Ovary (tissue), 9 donors: ENCODE results near the gene FIGN. TPM values are rescaled to one million over a fixed set of nuclear protein-coding genes. Genes with fewer than 3 reads are reported as not detected.
A peak's percentile ranks its signal among the peaks of the same experiment; 100 is the strongest.

ENCODE experiments used
- DNase-seq, 5 donors: peaks; one replicate each; pipeline ENCODE4 v3.0.0-alpha.2; 2019 to 2020
- H3K27ac ChIP-seq, 2 donors: fragments of 200-600 bp; one replicate each; pipeline versions ENCODE4 v1.5.1 to v1.8.0; 2019 to 2022
- H3K27me3 ChIP-seq: fragments of 200-600 bp; one replicate; pipeline ENCODE4 v1.8.0; 2022
- H3K36me3 ChIP-seq: fragments of 200-600 bp; sonication (generic); one replicate; pipeline ENCODE4 v1.5.1; 2019
- H3K4me1 ChIP-seq: one replicate; pipeline ENCODE4 v1.8.1; 2013; ENCODE audit warnings: mild to moderate bottlenecking, moderate library complexity; ENCODE audit not compliant: insufficient read depth
- H3K4me3 ChIP-seq: fragments of 200-600 bp; sonication (generic); one replicate; pipeline ENCODE4 v1.5.1; 2017
- H3K9me3 ChIP-seq, 2 donors: fragments of 200-600 bp in 1 of 2; sonication (generic) in 1 of 2; one replicate each; pipeline versions ENCODE4 v1.5.1 to v1.8.1; 2013 to 2019; ENCODE audit warnings: mild to moderate bottlenecking in 1 of 2, moderate library complexity in 1 of 2
- CTCF ChIP-seq, 3 donors: fragments of 450-650 bp in 2 of 3; fragments of 200-600 bp in 1 of 3; IDR thresholded peaks; one replicate each; pipeline versions ENCODE4 v1.5.1 to v1.8.0; 2016 to 2022; ENCODE audit warnings: antibody characterized with exemption in 3 of 3, mild to moderate bottlenecking in 1 of 3
- EP300 ChIP-seq: sonication (generic); formaldehyde crosslinking; IDR thresholded peaks from one replicate; pipeline ENCODE4 v1.6.1; 2017; ENCODE audit warnings: antibody characterized with exemption
- POLR2A ChIP-seq: fragments of 450-650 bp; IDR thresholded peaks from one replicate; pipeline ENCODE4 v1.6.1; 2017; ENCODE audit warnings: antibody characterized with exemption, mild to moderate bottlenecking, moderate library complexity
- WGBS, 3 donors: extraction: QIAGEN DNeasy Blood & Tissue Kit in 1 of 3; methylation state at CpG; one replicate each; pipeline versions ENCODE4 v1.1.5 to v1.1.7; 2013 to 2017; 5-methylcytosine and 5-hydroxymethylcytosine counted together
- intact Hi-C, 4 donors: fragments of 100-400 bp; cut with DNase I; formaldehyde crosslinking; loops; one replicate each; pipeline versions ENCODE4 v1.11.0 to v1.15.1; 2022 to 2023
- polyA plus RNA-seq, 2 donors: library from polyadenylated mRNA; stranded (reverse); fragments of 200-250 nt in 1 of 2; fragments of 350-450 nt in 1 of 2; fragmentation: Illumina TruSeq in 1 of 2; extraction: RNeasy Lipid Tissue Mini Kit (QIAGEN cat#74804) in 1 of 2; gene quantifications; one replicate each; pipeline ENCODE4 v1.2.3, GENCODE V29; 2013 to 2014
- total RNA-seq, 7 donors: library from RNA; depleted of rRNA in 2 of 7; stranded (reverse); fragments of >200 nt in 2 of 7; fragmentation: NEBNext Ultra II Directional in 3 of 7; extraction: Animal tissue kit (Norgen Biotek cat#: 25700) in 3 of 7; gene quantifications; one replicate each; pipeline versions ENCODE4 v1.1.0 to v1.2.4, GENCODE V29; 2016 to 2023
- donor health status: DM: no; HTN: no; CAD: no; lungs with moderate emphysema.
- donor health status: DM: no; HTN: no; CAD: no.
- donor health status: Bipolar disorder and iron deficiency.
- donor health status: DM: yes; HTN: yes; CAD: no.
- donor health status: DM: no; HTN: no; CAD: no.
- donor health status: DM: yes; HTN: yes; CAD: no.

FIGN gene
- total and polyA plus RNA-seq, 9 donors = 2.4 to 15.5 (median 8.9) TPM

- TF ChIP-seq EP300 = no peak
- no peak for TF ChIP-seq CTCF (IDR thresholded peaks at IDR 0.05)
- TF ChIP-seq POLR2A = no peak
- WGBS, 3 donors = 18 to 51% (median 20%) methylated on average over 15 of the region's 15 CpGs
- intact Hi-C loops = loop anchor here in 1 of 4 donors (10.0 kb wide), 1 partner anchor 389 kb away; no protein-coding TSS in a partner anchor
- H3K36me3 ChIP-seq = no peaks in the 10 kb centered on the region
- DNase-seq = peak; percentile 32 to 45 (median 40)
- H3K4me1 ChIP-seq = peaks cover 2% of the 10 kb centered on the region
- H3K9me3 ChIP-seq = no peaks in the 10 kb centered on the region
- H3K4me3 ChIP-seq = peak overlapping the region; percentile 21
- no peaks in the 10 kb centered on the region for H3K27me3 ChIP-seq
- H3K27ac ChIP-seq = peak overlapping the region in 1 of 2 donors; percentile 80
These were observed 2.4 kb downstream of the FIGN start for GRCh38 chr2:163733301-163733938.

- H3K4me3 ChIP-seq = peak overlapping the region; percentile 21
These were observed 3.1 kb downstream of the FIGN start for GRCh38 chr2:163732727-163733126.

GRCh38 chr2:163731735-163732134 is 4.1 kb downstream of the FIGN start:
- no peak for DNase-seq
- Histone ChIP-seq H3K4me3 (no peak overlapping the region), H3K4me1 (peaks cover 5% of the 10 kb centered on the region), H3K27me3 (no peaks in the 10 kb centered on the region), H3K9me3 (no peaks in the 10 kb centered on the region), H3K36me3 (no peaks in the 10 kb centered on the region), H3K27ac (peak overlapping the region in 1 of 2 donors; percentile 80)
- intact Hi-C loops = loop anchor here in 1 of 4 donors (10.0 kb wide), 1 partner anchor 387 kb away; no protein-coding TSS in a partner anchor
- no peak for TF ChIP-seq EP300

More at GRCh38 chr2:163732727-163733126, 3.1 kb downstream of the FIGN start:
- intact Hi-C loops = loop anchor here in 1 of 4 donors (10.0 kb wide), 1 partner anchor 388 kb away; no protein-coding TSS in a partner anchor
- no peak for TF ChIP-seq CTCF (IDR thresholded peaks at IDR 0.05)
- no peak for TF ChIP-seq EP300
- no peak for TF ChIP-seq POLR2A
- Histone ChIP-seq H3K27me3 (no peaks in the 10 kb centered on the region), H3K27ac (peak overlapping the region in 1 of 2 donors; percentile 80), H3K36me3 (no peaks in the 10 kb centered on the region), H3K9me3 (no peaks in the 10 kb centered on the region), H3K4me1 (peaks cover 3% of the 10 kb centered on the region)
- WGBS, 3 donors = 7 to 27% (median 11%) methylated on average over 4 of the region's 4 CpGs
- DNase-seq = peak in 1 of 5 donors; percentile 29

- Histone ChIP-seq H3K9me3 (no peaks in the 10 kb centered on the region), H3K36me3 (no peaks in the 10 kb centered on the region), H3K4me1 (peaks cover 5% of the 10 kb centered on the region), H3K27me3 (no peaks in the 10 kb centered on the region), H3K27ac (peak overlapping the region in 1 of 2 donors; percentile 80), H3K4me3 (no peak overlapping the region)
- WGBS, 3 donors = 71 to 93% (median 91%) methylated on average over 1 of the region's 1 CpG
- TF ChIP-seq CTCF (IDR thresholded peaks at IDR 0.05) (no peak), EP300 (no peak), POLR2A (no peak)
- no peak for DNase-seq
- intact Hi-C loops = loop anchor here in 1 of 4 donors (10.0 kb wide), 1 partner anchor 386 kb away; no protein-coding TSS in a partner anchor
These were observed 5.3 kb downstream of the FIGN start for GRCh38 chr2:163730556-163730955.
